Left colon (tissue), 2 donors: ENCODE results near the gene APMAP. TPM values are rescaled to one million over a fixed set of nuclear protein-coding genes. Genes with fewer than 3 reads are reported as not detected.
"Not testable (repeated sequence)": the region's sequence is repeated elsewhere in the genome, so short reads cannot be mapped to it uniquely, and the experiment has no call there.

Experiments
- ATAC-seq: fragments of 200-7000 bp; cut with Tn5 transposase; one replicate; pipeline ENCODE4 v1.9.1; 2020; ENCODE audit warnings: mild to moderate bottlenecking, moderate library complexity
- DNase-seq, 2 donors: peaks; one replicate each; pipeline ENCODE4 v3.0.0-alpha.2; 2020
- intact Hi-C, 2 donors: fragments of 100-400 bp; cut with DNase I in 1 of 2; cut with micrococcal nuclease in 1 of 2; formaldehyde crosslinking; loops; one replicate each; pipeline versions ENCODE4 v1.11.2 to v1.14.0; 2022; cut with DNase I, micrococcal nuclease
- total RNA-seq, 2 donors: library from RNA; stranded (reverse); fragmentation: NEBNext Ultra II Directional; extraction: Animal tissue kit (Norgen Biotek cat#: 25700); gene quantifications; one replicate each; pipeline ENCODE4 v1.2.1, GENCODE V29; 2021
- donor health status: DM: no; HTN: no; CAD: no.
- donor health status: DM: yes; HTN: yes; CAD: no.

The APMAP gene
- total RNA-seq, 2 donors from 2014 or later, result 44.5 to 53.4 TPM

- intact Hi-C loops, result no loop called here
- ATAC-seq (no peak), DNase-seq (peak in 1 of 2 donors; percentile 4)
These were observed 20.2 kb upstream of the APMAP start for GRCh38 chr20:25012616-25013189.

- intact Hi-C loops, result no loop called here
- DNase-seq (peak in 1 of 2 donors; percentile 14), ATAC-seq (no peak)
These were observed 19.3 kb upstream of the APMAP start for GRCh38 chr20:25011831-25012241.

- ATAC-seq (no peak), DNase-seq (peak in 1 of 2 donors; percentile 10)
- intact Hi-C loops, result no loop called here
These were observed 18.7 kb upstream of the APMAP start for GRCh38 chr20:25011261-25011660.

GRCh38 chr20:25009218-25010145 lies 16.9 kb upstream of the APMAP start:
- intact Hi-C loops, result no loop called here
- ATAC-seq, result no peak
- peak in 1 of 2 donors; percentile 24 for DNase-seq

GRCh38 chr20:25008388-25009217 lies 16.1 kb upstream of the APMAP start:
- DNase-seq (peak in 1 of 2 donors; percentile 23), ATAC-seq (no peak)
- intact Hi-C loops, result no loop called here

GRCh38 chr20:25007491-25008305 lies 15.1 kb upstream of the APMAP start:
- ATAC-seq, result no peak
- DNase-seq, result peak in 1 of 2 donors; percentile 21
- intact Hi-C loops, result no loop called here

- ATAC-seq, result no peak
- intact Hi-C loops, result no loop called here
- peak in 1 of 2 donors; percentile 22 for DNase-seq
These were observed 14.0 kb upstream of the APMAP start for GRCh38 chr20:25006431-25007167.

GRCh38 chr20:25005661-25006060 lies 13.1 kb upstream of the APMAP start:
- ATAC-seq (no peak), DNase-seq (peak in 1 of 2 donors; percentile 16)
- intact Hi-C loops, result no loop called here

GRCh38 chr20:25005220-25005619 lies 12.7 kb upstream of the APMAP start:
- intact Hi-C loops, result no loop called here
- ATAC-seq, result no peak

GRCh38 chr20:25003002-25003401 lies 10.5 kb upstream of the APMAP start:
- DNase-seq (no peak), ATAC-seq (no peak)
- intact Hi-C loops, result no loop called here

More at GRCh38 chr20:25005220-25005619, 12.7 kb upstream of the APMAP start:
- DNase-seq, result peak in 1 of 2 donors; percentile 35

- ATAC-seq, DNase-seq, intact Hi-C loops: not testable (repeated sequence)
These were observed 8.8 kb upstream of the APMAP start for GRCh38 chr20:25001323-25001722.

- intact Hi-C loops, result no loop called here
- peak; percentile 46 for ATAC-seq
These were observed 7.8 kb upstream of the APMAP start for GRCh38 chr20:25000268-25000801.

GRCh38 chr20:24999568-24999967 lies 7.0 kb upstream of the APMAP start:
- ATAC-seq (no peak), DNase-seq (no peak)
- intact Hi-C loops, result loop anchor here (5.0 to 10.0 kb wide), 3 partner anchors 68 to 405 kb away; partner anchors contain the start of gene GINS1 (in 1 of the 2)

More at GRCh38 chr20:25000268-25000801, 7.8 kb upstream of the APMAP start:
- DNase-seq, result peak in 1 of 2 donors; percentile 36

GRCh38 chr20:24998631-24999445 lies 6.3 kb upstream of the APMAP start:
- intact Hi-C loops, result loop anchor here (5.0 to 10.0 kb wide), 3 partner anchors 68 to 406 kb away; partner anchors contain the start of gene GINS1 (in 1 of the 2)
- ATAC-seq (no peak), DNase-seq (no peak)

GRCh38 chr20:24998121-24998520 lies 5.6 kb upstream of the APMAP start:
- ATAC-seq (no peak), DNase-seq (no peak)
- intact Hi-C loops, result loop anchor here (5.0 to 10.0 kb wide), 3 partner anchors 69 to 407 kb away; partner anchors contain the start of gene GINS1 (in 1 of the 2)
